Lung microvascular endothelial cell (primary cell): ENCODE measurements around the gene KCNMB1. TPM values are rescaled to one million over a fixed set of nuclear protein-coding genes. Genes with fewer than 3 reads are reported as not detected.
A peak's percentile ranks its signal among the peaks of the same experiment; 100 is the strongest.

ENCODE experiments used
- DNase-seq, 2 donors: peaks; one replicate each; pipeline versions ENCODE4 v3.0.0 to v3.0.0-alpha.2; 2010; ENCODE audit warnings: low read depth in 2 of 2
- total RNA-seq: library from RNA; depleted of rRNA; stranded (reverse); fragments of >200 nt; gene quantifications from 2 replicates; pipeline ENCODE4 v1.2.1, GENCODE V29; 2014

Gene KCNMB1
- total RNA-seq, 1 donor from 2014 or later, result not detected

GRCh38 chr5:170414786-170415185 is 25.6 kb upstream of the KCNMB1 start:
- DNase-seq, result no peak

GRCh38 chr5:170413897-170414296 is 24.7 kb upstream of the KCNMB1 start:
- no peak for DNase-seq

- no peak for DNase-seq
Measured at GRCh38 chr5:170411100-170411499, 21.9 kb upstream of the KCNMB1 start.

GRCh38 chr5:170410401-170410800 is 21.2 kb upstream of the KCNMB1 start:
- DNase-seq, result no peak

GRCh38 chr5:170408877-170409660 is 19.9 kb upstream of the KCNMB1 start:
- DNase-seq, result no peak

GRCh38 chr5:170408226-170408625 is 19.1 kb upstream of the KCNMB1 start:
- DNase-seq, result no peak

- DNase-seq, result no peak
Measured at GRCh38 chr5:170407062-170407461, 17.9 kb upstream of the KCNMB1 start.

- DNase-seq, result no peak
Measured at GRCh38 chr5:170405817-170406216, 16.6 kb upstream of the KCNMB1 start.

- DNase-seq, result no peak
Measured at GRCh38 chr5:170404398-170404797, 15.2 kb upstream of the KCNMB1 start.

- DNase-seq, result no peak
Measured at GRCh38 chr5:170403675-170404074, 14.5 kb upstream of the KCNMB1 start.

- no peak for DNase-seq
Measured at GRCh38 chr5:170402508-170402907, 13.3 kb upstream of the KCNMB1 start.

- DNase-seq, result no peak
Measured at GRCh38 chr5:170397059-170397458, 7.9 kb upstream of the KCNMB1 start.

- DNase-seq, result no peak
Measured at GRCh38 chr5:170393958-170394357, 4.8 kb upstream of the KCNMB1 start.

GRCh38 chr5:170393235-170393634 is 4.1 kb upstream of the KCNMB1 start:
- DNase-seq, result peak in 1 of 2 donors; percentile 2

GRCh38 chr5:170390472-170390871 is 1.3 kb upstream of the KCNMB1 start:
- DNase-seq, result no peak

GRCh38 chr5:170389550-170389892 is 354 bp upstream of the KCNMB1 start:
- DNase-seq, result no peak

GRCh38 chr5:170387775-170388639 is 1.2 kb downstream of the KCNMB1 start:
- no peak for DNase-seq

GRCh38 chr5:170386743-170387395 is 2.3 kb downstream of the KCNMB1 start:
- DNase-seq, result no peak

GRCh38 chr5:170383227-170383626 is 5.9 kb downstream of the KCNMB1 start:
- no peak for DNase-seq

- no peak for DNase-seq
Measured at GRCh38 chr5:170382790-170383189, 6.4 kb downstream of the KCNMB1 start.

GRCh38 chr5:170380361-170380951 is 8.7 kb downstream of the KCNMB1 start:
- no peak for DNase-seq

- no peak for DNase-seq
Measured at GRCh38 chr5:170378740-170379139, 10.4 kb downstream of the KCNMB1 start.
